Upper lobe of right lung (tissue), 1 donor: Measurements from ENCODE around the gene LAMA3. TPM values are rescaled to one million over a fixed set of nuclear protein-coding genes. Genes with fewer than 3 reads are reported as not detected.

ENCODE experiments used
- ATAC-seq: fragments of 200-7000 bp; cut with Tn5 transposase; one replicate; pipeline ENCODE4 v1.9.1; 2020; ENCODE audit warnings: mild to moderate bottlenecking, moderate library complexity
- DNase-seq: peaks from one replicate; pipeline ENCODE4 v3.0.0-alpha.2; 2020
- H3K27ac ChIP-seq: fragments of 200-600 bp; one replicate; pipeline ENCODE4 v1.8.0; 2022
- H3K27me3 ChIP-seq: fragments of 200-600 bp; one replicate; pipeline ENCODE4 v1.8.0; 2022; ENCODE audit warnings: mild to moderate bottlenecking
- H3K36me3 ChIP-seq: fragments of 200-600 bp; one replicate; pipeline ENCODE4 v1.8.0; 2022
- H3K4me1 ChIP-seq: fragments of 200-600 bp; one replicate; pipeline ENCODE4 v1.8.0; 2022
- H3K4me3 ChIP-seq: fragments of 200-600 bp; one replicate; pipeline ENCODE4 v1.8.0; 2022; ENCODE audit warnings: mild to moderate bottlenecking
- H3K9me3 ChIP-seq: fragments of 200-600 bp; one replicate; pipeline ENCODE4 v1.8.0; 2022
- intact Hi-C: fragments of 100-400 bp; cut with DNase I; formaldehyde crosslinking; loops from one replicate; pipeline ENCODE4 v1.11.0; 2022
- total RNA-seq: library from RNA; stranded (reverse); fragmentation: NEBNext Ultra II Directional; extraction: Animal tissue kit (Norgen Biotek cat#: 25700); gene quantifications from one replicate; pipeline ENCODE4 v1.2.1, GENCODE V29; 2021
- TF ChIP-seq, protein P1 (sequence below): fragments of 200-600 bp; IDR thresholded peaks from one replicate; pipeline ENCODE4 v1.8.0; 2022; ENCODE audit warnings: antibody characterized with exemption
- donor health status: DM: no; HTN: yes; CAD: no; lungs with severe emphysema.

The LAMA3 gene
- total RNA-seq, 1 donor from 2014 or later, result 139 TPM

DNA sequence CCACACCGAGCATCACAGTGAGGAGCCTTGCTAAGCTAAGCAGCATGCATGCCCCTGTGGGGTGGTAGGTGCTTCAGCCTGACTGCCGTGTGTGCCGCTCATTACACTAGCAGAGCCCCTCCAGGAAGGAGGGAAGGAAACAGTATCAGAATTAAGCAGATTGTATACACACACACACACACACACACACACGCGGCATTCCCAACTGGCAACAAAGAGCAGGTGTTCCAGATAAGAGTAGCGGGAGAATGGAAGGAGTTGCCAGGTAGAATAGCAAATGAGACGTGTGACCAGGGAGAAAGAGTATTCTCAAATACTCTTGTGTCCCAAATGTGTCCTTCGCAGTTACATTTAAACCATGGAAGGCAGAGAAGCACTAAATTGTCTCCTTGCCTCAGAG is 277.7 kb downstream of the LAMA3 start:
- ATAC-seq (no peak), DNase-seq (no peak)
- Histone ChIP-seq H3K4me3 (no peak overlapping the region), H3K4me1 (peaks cover 11% of the 10 kb centered on the region), H3K36me3 (no peaks in the 10 kb centered on the region), H3K27ac (no peak overlapping the region), H3K9me3 (no peaks in the 10 kb centered on the region), H3K27me3 (no peaks in the 10 kb centered on the region)
- TF ChIP-seq, protein P1, sequence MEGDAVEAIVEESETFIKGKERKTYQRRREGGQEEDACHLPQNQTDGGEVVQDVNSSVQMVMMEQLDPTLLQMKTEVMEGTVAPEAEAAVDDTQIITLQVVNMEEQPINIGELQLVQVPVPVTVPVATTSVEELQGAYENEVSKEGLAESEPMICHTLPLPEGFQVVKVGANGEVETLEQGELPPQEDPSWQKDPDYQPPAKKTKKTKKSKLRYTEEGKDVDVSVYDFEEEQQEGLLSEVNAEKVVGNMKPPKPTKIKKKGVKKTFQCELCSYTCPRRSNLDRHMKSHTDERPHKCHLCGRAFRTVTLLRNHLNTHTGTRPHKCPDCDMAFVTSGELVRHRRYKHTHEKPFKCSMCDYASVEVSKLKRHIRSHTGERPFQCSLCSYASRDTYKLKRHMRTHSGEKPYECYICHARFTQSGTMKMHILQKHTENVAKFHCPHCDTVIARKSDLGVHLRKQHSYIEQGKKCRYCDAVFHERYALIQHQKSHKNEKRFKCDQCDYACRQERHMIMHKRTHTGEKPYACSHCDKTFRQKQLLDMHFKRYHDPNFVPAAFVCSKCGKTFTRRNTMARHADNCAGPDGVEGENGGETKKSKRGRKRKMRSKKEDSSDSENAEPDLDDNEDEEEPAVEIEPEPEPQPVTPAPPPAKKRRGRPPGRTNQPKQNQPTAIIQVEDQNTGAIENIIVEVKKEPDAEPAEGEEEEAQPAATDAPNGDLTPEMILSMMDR, result no peak
- intact Hi-C loops, result no loop called here

DNA sequence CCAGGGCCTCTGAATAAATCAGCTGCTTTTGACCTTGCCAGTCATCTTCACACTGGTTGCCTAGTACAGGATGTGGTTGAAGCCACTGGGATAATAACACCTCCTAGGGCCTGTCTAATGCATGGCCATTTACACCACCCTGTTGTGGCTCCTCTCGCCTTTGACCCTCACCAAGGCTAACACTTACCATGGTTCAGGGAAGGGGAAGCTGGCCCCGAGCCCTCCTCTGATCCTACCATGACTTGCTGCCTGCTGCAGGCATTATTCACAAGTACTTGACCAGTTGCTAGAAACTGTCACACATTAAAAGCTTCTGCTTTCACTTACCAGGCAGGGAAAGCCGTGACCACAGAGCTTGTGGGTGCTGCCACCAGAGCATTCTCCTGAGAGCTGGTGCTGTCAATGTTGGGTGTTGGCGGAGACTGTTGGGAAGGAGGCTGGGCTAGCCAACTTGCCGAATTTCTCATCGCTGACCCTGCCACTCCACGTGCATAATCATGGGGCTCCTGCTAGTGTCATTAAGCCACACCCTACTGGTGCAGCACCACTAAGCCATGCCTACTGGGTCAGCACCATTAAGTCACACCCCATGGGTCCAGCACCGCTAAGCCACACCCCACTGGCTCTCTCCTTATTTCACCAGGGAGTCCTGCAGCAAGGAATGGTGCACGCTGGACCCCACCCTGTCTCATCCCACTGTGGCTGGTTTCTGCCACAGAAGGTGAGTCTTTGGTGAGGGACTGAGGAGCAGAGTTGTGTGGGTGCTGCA is 278.3 kb downstream of the LAMA3 start:
- DNase-seq (no peak), ATAC-seq (peak; percentile 62)
- intact Hi-C loops, result no loop called here
- H3K27ac ChIP-seq, result no peak overlapping the region
- H3K27me3 ChIP-seq, result no peaks in the 10 kb centered on the region
- no peaks in the 10 kb centered on the region for H3K36me3 ChIP-seq
- TF ChIP-seq, protein P1, result no peak
- H3K9me3 ChIP-seq, result no peaks in the 10 kb centered on the region
- H3K4me1 ChIP-seq, result peaks cover 11% of the 10 kb centered on the region
- H3K4me3 ChIP-seq, result no peak overlapping the region

DNA sequence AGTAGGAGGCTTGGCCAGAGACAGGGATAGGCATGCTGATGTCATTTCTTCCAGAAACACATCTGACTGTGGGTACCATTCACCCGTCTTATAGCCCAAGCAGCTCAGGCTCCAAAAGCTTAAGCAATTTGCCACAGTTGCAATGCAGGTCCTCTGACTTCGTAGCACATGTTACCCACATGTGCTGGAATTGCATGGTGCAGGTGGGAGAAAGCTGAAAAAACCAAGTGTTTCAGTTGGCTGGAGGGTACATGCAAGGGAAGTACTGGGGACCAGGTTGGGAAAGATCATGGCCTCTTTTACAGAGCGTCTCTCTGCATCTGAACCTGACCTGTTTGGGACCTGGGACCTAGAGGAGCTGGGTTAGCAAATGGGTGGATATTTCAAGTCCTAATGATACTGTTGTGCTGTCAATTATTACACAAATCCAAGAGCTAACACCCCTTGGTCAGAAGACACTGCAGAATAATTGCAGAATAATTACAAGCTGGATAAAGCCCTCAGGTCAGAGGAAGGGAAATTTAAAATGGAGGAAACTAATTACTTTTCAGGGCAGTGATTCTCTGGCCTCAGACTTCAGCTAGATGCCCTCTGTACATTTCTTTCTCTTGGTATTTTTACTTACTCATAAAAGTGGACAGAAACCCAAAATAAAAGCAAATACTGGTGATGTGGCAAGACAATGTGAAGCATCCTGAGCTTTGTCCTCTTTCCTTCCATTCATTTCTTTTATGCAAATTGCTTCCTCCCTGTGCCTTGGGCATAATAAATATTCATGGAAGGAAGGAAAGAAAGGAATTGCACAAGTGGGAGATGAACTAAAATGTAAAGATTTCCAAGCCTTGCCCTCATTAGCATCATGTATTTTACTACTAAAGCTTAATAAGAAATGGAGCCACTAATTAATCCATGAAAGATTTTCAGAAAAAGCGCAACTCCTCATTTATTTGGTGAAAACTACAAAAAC is 279.7 kb downstream of the LAMA3 start:
- H3K9me3 ChIP-seq, result no peaks in the 10 kb centered on the region
- DNase-seq (no peak), ATAC-seq (no peak)
- no peak overlapping the region for H3K4me3 ChIP-seq
- TF ChIP-seq, protein P1, result no peak
- H3K27me3 ChIP-seq, result no peaks in the 10 kb centered on the region
- intact Hi-C loops, result no loop called here
- no peak overlapping the region for H3K27ac ChIP-seq
- H3K4me1 ChIP-seq, result peaks cover 11% of the 10 kb centered on the region
- H3K36me3 ChIP-seq, result no peaks in the 10 kb centered on the region

DNA sequence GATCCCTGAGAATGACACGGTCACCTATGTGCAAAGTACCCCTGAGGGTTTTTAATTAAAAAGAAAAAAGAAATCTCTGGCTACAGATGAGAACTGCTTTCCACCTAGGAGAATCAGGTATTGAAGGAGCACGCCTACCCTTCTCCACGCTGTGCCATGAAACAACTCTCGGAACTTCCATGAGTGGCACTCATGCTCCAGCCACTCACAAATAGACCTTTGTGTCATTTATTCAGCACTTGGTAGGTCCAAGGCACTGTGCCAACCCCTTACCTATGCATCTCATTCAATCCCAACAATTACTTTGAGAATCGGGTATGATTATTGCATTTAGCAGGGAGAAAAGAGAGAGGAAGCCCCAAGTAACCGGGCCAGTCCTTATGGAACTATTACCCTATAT is 280.4 kb downstream of the LAMA3 start:
- DNase-seq, result no peak
- Histone ChIP-seq H3K4me1 (peaks cover 11% of the 10 kb centered on the region), H3K27ac (no peak overlapping the region), H3K9me3 (no peaks in the 10 kb centered on the region), H3K36me3 (no peaks in the 10 kb centered on the region), H3K27me3 (no peaks in the 10 kb centered on the region), H3K4me3 (no peak overlapping the region)
- TF ChIP-seq, protein P1, result no peak
- ATAC-seq, result peak; percentile 16
- intact Hi-C loops, result no loop called here

DNA sequence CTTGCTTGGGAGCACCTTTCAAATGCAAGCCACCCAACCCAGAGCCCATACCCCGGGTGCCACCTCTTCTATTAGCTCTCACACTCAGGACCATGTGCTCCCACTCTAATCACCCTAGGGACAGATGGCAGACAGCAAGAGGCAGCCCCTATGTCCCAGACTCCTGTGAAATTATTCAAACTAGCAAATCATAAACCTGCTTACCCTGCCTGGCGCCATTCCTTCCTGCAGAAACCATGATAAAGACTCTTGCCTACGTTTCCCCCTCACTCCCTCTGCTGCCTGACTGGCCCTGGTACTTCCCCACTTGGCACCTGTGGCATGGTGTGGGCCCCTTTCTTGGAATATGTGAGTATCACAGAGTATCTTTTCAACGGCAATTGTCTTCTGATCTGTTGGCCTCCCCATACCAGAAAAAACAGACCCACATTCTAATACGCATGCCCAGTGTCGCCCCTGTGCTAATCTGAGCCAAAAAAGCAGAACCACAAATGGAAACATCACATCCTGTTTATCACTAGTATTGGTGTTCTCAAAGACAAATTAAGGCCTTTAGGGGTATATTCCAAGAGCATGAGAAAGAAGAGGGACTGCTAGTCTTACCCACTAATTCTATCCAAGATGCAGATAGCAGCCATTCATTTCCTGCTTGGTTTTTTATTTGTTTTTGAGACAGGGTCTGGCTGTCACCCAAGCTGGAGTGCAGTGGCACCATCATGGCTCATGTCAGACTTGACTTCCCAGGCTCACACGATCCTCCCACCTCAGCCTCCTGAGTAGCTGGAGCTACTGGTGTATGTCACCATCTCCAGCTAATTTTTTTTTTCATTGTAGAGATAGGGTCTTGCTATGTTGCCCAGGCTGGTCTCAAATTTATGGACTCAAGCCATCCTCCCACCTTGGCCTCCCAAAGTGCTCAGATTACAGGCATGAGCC is 281.2 kb downstream of the LAMA3 start:
- Histone ChIP-seq H3K27ac (peak overlapping the region; percentile 3), H3K36me3 (no peaks in the 10 kb centered on the region), H3K4me1 (peaks cover 5% of the 10 kb centered on the region), H3K27me3 (no peaks in the 10 kb centered on the region), H3K4me3 (no peak overlapping the region), H3K9me3 (no peaks in the 10 kb centered on the region)
- DNase-seq, result no peak
- TF ChIP-seq, protein P1, result no peak
- intact Hi-C loops, result no loop called here
- peak; percentile 6 for ATAC-seq
